GM12878 (cell line): ENCODE data around the gene CDH4. TPM values are rescaled to one million over a fixed set of nuclear protein-coding genes. Genes with fewer than 3 reads are reported as not detected.

Source experiments
- ATAC-seq: fragments of 200-7000 bp; cut with Tn5 transposase; 3 replicates; pipeline ENCODE4 v1.9.1; 2020; ENCODE audit warnings: mild to moderate bottlenecking, moderate library complexity
- BruUV-seq: library from RNA; stranded (reverse); fragments of 400-500 nt; replicated peaks from 2 replicates; lab custom pipeline; 2021; lab: Mats Ljungman, UMichigan
- CTCF ChIA-PET: fragments of 300-600 bp; sonication (Branson Sonifier 250); formaldehyde crosslinking; extraction: SDS; loops from one replicate; lab custom pipeline; 2021; ENCODE audit warnings: inconsistent platforms; lab: Yijun Ruan, JAX
- POLR2A ChIA-PET: fragments of 350-600 bp; formaldehyde crosslinking; extraction: SDS; loops from one replicate; lab custom pipeline; 2021; ENCODE audit warnings: inconsistent platforms; lab: Charles Lee
- RAD21 ChIA-PET: fragments of 300-600 bp; sonication (Branson Sonifier 250); formaldehyde crosslinking; loops from one replicate; lab custom pipeline; 2023; ENCODE audit warnings: antibody characterized with exemption; ENCODE audit not compliant: unreplicated experiment; lab: Charles Lee
- SMC1A ChIA-PET: fragments of 300-600 bp; sonication (Branson Sonifier 250); formaldehyde crosslinking; loops from one replicate; lab custom pipeline; 2023; ENCODE audit not compliant: unreplicated experiment, uncharacterized antibody; lab: Charles Lee
- DNase-seq: peaks from one replicate; pipeline ENCODE4 v3.0.0-alpha.2; 2011; ENCODE audit warnings: low read depth, low spot score
- FAIRE-seq: peaks from 3 replicates; lab custom pipeline; 2011; peaks lifted over from hg19 to GRCh38; lab: Jason Lieb, UNC
- H2AFZ ChIP-seq: 2 replicates; pipeline ENCODE4 v1.6.0; 2011; ENCODE audit warnings: low read depth, low read length, control low read depth; ENCODE audit not compliant: control insufficient read depth
- H3K27ac ChIP-seq: 2 replicates; pipeline ENCODE4 v1.5.1; 2011; ENCODE audit warnings: control low read depth; ENCODE audit not compliant: control insufficient read depth, insufficient read depth
- H3K27me3 ChIP-seq, 2 experiments: replicated peaks in 1 of 2; 2 replicates each; pipeline versions ENCODE4 v1.6.0 to v1.6.1; 2011; ENCODE audit warnings: low read length in 1 of 2; ENCODE audit not compliant: control insufficient read depth in 2 of 2, insufficient read depth in 2 of 2
- H3K36me3 ChIP-seq, 2 experiments: 2 replicates each; pipeline ENCODE4 v1.5.1; 2011; ENCODE audit warnings: low read length in 1 of 2; ENCODE audit not compliant: control insufficient read depth in 2 of 2, insufficient read depth in 2 of 2
- H3K4me1 ChIP-seq: 2 replicates; pipeline ENCODE4 v1.6.1; 2011; ENCODE audit warnings: mild to moderate bottlenecking, low read length, moderate library complexity, mixed read lengths; ENCODE audit not compliant: control insufficient read depth, insufficient read depth
- H3K4me2 ChIP-seq: 2 replicates; pipeline ENCODE4 v1.6.0; 2011; ENCODE audit warnings: control low read depth; ENCODE audit not compliant: control insufficient read depth, insufficient read depth
- H3K4me3 ChIP-seq: fragments of 200-600 bp; sonication (generic); 2 replicates; pipeline ENCODE4 v1.5.1; 2016
- H3K79me2 ChIP-seq: 2 replicates; pipeline ENCODE4 v1.6.0; 2011; ENCODE audit warnings: low read length; ENCODE audit not compliant: control insufficient read depth, insufficient read depth
- H3K9ac ChIP-seq: 2 replicates; pipeline ENCODE4 v1.8.0; 2011; ENCODE audit warnings: low read length, control low read depth, mixed read lengths; ENCODE audit not compliant: control insufficient read depth, insufficient read depth
- H3K9me3 ChIP-seq: replicated peaks from 3 replicates; pipeline ENCODE4 v1.5.1; 2011; ENCODE audit warnings: mild to moderate bottlenecking, low read length; ENCODE audit not compliant: control insufficient read depth, insufficient read depth
- H4K20me1 ChIP-seq: 2 replicates; pipeline ENCODE4 v1.6.0; 2011; ENCODE audit not compliant: control insufficient read depth, insufficient read depth
- DPF2 ChIP-seq: fragments of 450-650 bp; IDR thresholded peaks from 2 replicates; pipeline ENCODE4 v1.6.1; 2017; ENCODE audit warnings: mild to moderate bottlenecking
- IRF4 ChIP-seq: IDR thresholded peaks from 2 replicates; pipeline ENCODE4 v1.6.1; 2011; ENCODE audit warnings: low read depth, low read length
- MTA2 ChIP-seq: fragments of 450-650 bp; IDR thresholded peaks from 2 replicates; pipeline ENCODE4 v1.6.1; 2016; ENCODE audit warnings: low read depth, mild to moderate bottlenecking, moderate library complexity
- MTA3 ChIP-seq: IDR thresholded peaks from 2 replicates; pipeline ENCODE4 v1.6.1; 2012; ENCODE audit warnings: low read length, inconsistent platforms, borderline replicate concordance
- NFYA ChIP-seq: IDR thresholded peaks from 2 replicates; pipeline ENCODE4 v1.6.1; 2011; ENCODE audit warnings: low read depth, mild to moderate bottlenecking, low read length, improper control_type of control experiment, borderline replicate concordance
- RBBP5 ChIP-seq: fragments of 200-600 bp; sonication (generic); conservative IDR thresholded peaks from 2 replicates; pipeline ENCODE4 v1.6.1; 2016
- TBL1XR1 ChIP-seq: IDR thresholded peaks from 2 replicates; pipeline ENCODE4 v1.6.1; 2012; ENCODE audit warnings: low read depth, low read length, improper control_type of control experiment
- ZNF207 ChIP-seq: fragments of 450-650 bp; IDR thresholded peaks from 2 replicates; pipeline ENCODE4 v1.6.1; 2014; ENCODE audit warnings: antibody characterized with exemption, mild to moderate bottlenecking, borderline replicate concordance
- WGBS: methylation state at CpG from one replicate; pipeline ENCODE4 v1.1.6; 2016; ENCODE audit warnings: low lambda C conversion rate; ENCODE audit not compliant: insufficient replicate concordance, insufficient coverage; ENCODE audit errors: missing lambda C conversion rate; 5-methylcytosine and 5-hydroxymethylcytosine counted together
- in situ Hi-C: fragments of 300-500 bp; cut with MboI; formaldehyde crosslinking; loops from 9 replicates; pipeline ENCODE4 v1.14.3; 2018; ENCODE audit warnings: mixed read lengths
- intact Hi-C: fragments of 100-400 bp; cut with micrococcal nuclease; formaldehyde crosslinking; loops from one replicate; pipeline ENCODE4 v1.14.2; 2022; ENCODE audit not compliant: unreplicated experiment
- polyA plus RNA-seq, 11 experiments: library from polyadenylated mRNA; depleted of rRNA in 4 of 11; unstranded in 6 of 11; stranded (reverse) in 5 of 11; fragments of >200 nt; fragmentation: Nextera tagmentation in 4 of 11; fragmentation: Illumina TruSeq in 1 of 11; extraction: Ambion mirVana in 4 of 11; extraction: Trizol in 1 of 11; gene quantifications; 1 replicate in 1 of 11; 2 replicates in 10 of 11; pipeline versions ENCODE4 v1.2.1 to v1.2.3, GENCODE V29; 2011 to 2016; ENCODE audit warnings: inconsistent platforms in 2 of 11, missing spikeins in 2 of 11, low read depth in 1 of 11
- total RNA-seq, 4 experiments: library from RNA; depleted of rRNA in 3 of 4; stranded (reverse); fragments of >200 nt in 3 of 4; fragmentation: Illumina TruSeq in 1 of 4; extraction: Trizol in 1 of 4; gene quantifications; 2 replicates each; pipeline versions ENCODE4 v1.2.1 to v1.2.3, GENCODE V29; 2013 to 2021
- TF ChIP-seq, protein P1 (sequence below): fragments of 450-650 bp; IDR thresholded peaks from 2 replicates; pipeline ENCODE4 v1.6.1; 2017; ENCODE audit warnings: low read depth, mild to moderate bottlenecking, moderate library complexity
- TF ChIP-seq, protein P2 (sequence below): IDR thresholded peaks from 2 replicates; pipeline ENCODE4 v1.6.1; 2012; ENCODE audit warnings: improper control_type of control experiment, low read depth, low read length; ENCODE audit not compliant: insufficient replicate concordance
- TF ChIP-seq, protein P3 (sequence below): fragments of 450-650 bp; IDR thresholded peaks from 2 replicates; pipeline ENCODE4 v1.6.1; 2017; ENCODE audit warnings: antibody characterized with exemption, mild to moderate bottlenecking, moderate library complexity
- TF ChIP-seq, protein P4 (sequence below): fragments of 150-350 bp; IDR thresholded peaks from 2 replicates; pipeline ENCODE4 v1.6.1; 2014; ENCODE audit warnings: mild to moderate bottlenecking, low read depth, low read length
- TF ChIP-seq, protein P5 (sequence below): IDR thresholded peaks from 2 replicates; pipeline ENCODE4 v1.6.1; 2012; ENCODE audit warnings: low read depth, low read length, improper control_type of control experiment

CDH4 gene
- total and polyA plus RNA-seq, 10 of the 15 experiments (the other 5 are each of a cell fraction or from before 2014, with no cell fraction given): not detected

DNA sequence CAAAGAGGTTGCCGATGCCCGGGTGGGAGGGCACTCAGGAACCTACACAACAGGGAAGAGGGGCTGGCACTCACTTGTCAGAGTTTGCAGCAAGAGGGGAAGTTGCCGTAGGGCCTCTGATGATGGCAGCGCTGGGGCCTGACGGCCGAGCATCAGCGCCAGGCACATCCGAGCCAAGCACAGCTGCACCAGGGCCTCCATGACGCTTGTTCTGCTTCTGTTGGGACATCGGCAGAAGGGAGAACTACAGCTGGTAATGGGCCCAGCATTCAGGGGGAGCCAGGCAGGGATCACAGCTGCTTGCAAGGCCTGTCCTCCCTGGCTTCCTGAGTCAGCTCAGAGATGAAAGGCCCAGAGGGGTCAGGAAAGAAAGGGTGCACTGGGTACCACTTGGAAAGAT is 367.7 kb downstream of the CDH4 start:
- Histone ChIP-seq H4K20me1 (no peaks in the 10 kb centered on the region), H3K27ac (no peak overlapping the region), H3K27me3 (no peaks in the 10 kb centered on the region), H3K9me3 (no peaks in the 10 kb centered on the region; the same call in 2 of the 3 replicates), H3K9ac (no peak overlapping the region), H3K4me2 (no peak overlapping the region), H3K4me1 (no peaks in the 10 kb centered on the region), H3K79me2 (no peaks in the 10 kb centered on the region), H3K4me3 (no peak overlapping the region), H3K36me3 (no peaks in the 10 kb centered on the region), H2AFZ (no peak overlapping the region)
- in situ Hi-C loops: no loop called here
- ChIA-PET SMC1A (no interaction called here), POLR2A (no interaction called here), RAD21 (no interaction called here), CTCF (no interaction called here)
- no peak for TF ChIP-seq TBL1XR1
- TF ChIP-seq, protein P1, sequence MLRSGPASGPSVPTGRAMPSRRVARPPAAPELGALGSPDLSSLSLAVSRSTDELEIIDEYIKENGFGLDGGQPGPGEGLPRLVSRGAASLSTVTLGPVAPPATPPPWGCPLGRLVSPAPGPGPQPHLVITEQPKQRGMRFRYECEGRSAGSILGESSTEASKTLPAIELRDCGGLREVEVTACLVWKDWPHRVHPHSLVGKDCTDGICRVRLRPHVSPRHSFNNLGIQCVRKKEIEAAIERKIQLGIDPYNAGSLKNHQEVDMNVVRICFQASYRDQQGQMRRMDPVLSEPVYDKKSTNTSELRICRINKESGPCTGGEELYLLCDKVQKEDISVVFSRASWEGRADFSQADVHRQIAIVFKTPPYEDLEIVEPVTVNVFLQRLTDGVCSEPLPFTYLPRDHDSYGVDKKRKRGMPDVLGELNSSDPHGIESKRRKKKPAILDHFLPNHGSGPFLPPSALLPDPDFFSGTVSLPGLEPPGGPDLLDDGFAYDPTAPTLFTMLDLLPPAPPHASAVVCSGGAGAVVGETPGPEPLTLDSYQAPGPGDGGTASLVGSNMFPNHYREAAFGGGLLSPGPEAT: no peak
- TF ChIP-seq DPF2: no peak
- TF ChIP-seq ZNF207: no peak
- TF ChIP-seq, protein P2, sequence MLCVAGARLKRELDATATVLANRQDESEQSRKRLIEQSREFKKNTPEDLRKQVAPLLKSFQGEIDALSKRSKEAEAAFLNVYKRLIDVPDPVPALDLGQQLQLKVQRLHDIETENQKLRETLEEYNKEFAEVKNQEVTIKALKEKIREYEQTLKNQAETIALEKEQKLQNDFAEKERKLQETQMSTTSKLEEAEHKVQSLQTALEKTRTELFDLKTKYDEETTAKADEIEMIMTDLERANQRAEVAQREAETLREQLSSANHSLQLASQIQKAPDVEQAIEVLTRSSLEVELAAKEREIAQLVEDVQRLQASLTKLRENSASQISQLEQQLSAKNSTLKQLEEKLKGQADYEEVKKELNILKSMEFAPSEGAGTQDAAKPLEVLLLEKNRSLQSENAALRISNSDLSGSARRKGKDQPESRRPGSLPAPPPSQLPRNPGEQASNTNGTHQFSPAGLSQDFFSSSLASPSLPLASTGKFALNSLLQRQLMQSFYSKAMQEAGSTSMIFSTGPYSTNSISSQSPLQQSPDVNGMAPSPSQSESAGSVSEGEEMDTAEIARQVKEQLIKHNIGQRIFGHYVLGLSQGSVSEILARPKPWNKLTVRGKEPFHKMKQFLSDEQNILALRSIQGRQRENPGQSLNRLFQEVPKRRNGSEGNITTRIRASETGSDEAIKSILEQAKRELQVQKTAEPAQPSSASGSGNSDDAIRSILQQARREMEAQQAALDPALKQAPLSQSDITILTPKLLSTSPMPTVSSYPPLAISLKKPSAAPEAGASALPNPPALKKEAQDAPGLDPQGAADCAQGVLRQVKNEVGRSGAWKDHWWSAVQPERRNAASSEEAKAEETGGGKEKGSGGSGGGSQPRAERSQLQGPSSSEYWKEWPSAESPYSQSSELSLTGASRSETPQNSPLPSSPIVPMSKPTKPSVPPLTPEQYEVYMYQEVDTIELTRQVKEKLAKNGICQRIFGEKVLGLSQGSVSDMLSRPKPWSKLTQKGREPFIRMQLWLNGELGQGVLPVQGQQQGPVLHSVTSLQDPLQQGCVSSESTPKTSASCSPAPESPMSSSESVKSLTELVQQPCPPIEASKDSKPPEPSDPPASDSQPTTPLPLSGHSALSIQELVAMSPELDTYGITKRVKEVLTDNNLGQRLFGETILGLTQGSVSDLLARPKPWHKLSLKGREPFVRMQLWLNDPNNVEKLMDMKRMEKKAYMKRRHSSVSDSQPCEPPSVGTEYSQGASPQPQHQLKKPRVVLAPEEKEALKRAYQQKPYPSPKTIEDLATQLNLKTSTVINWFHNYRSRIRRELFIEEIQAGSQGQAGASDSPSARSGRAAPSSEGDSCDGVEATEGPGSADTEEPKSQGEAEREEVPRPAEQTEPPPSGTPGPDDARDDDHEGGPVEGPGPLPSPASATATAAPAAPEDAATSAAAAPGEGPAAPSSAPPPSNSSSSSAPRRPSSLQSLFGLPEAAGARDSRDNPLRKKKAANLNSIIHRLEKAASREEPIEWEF: no peak
- TF ChIP-seq NFYA: no peak
- no peak for TF ChIP-seq IRF4
- TF ChIP-seq RBBP5: no peak
- no peak for TF ChIP-seq MTA2
- TF ChIP-seq, protein P3, sequence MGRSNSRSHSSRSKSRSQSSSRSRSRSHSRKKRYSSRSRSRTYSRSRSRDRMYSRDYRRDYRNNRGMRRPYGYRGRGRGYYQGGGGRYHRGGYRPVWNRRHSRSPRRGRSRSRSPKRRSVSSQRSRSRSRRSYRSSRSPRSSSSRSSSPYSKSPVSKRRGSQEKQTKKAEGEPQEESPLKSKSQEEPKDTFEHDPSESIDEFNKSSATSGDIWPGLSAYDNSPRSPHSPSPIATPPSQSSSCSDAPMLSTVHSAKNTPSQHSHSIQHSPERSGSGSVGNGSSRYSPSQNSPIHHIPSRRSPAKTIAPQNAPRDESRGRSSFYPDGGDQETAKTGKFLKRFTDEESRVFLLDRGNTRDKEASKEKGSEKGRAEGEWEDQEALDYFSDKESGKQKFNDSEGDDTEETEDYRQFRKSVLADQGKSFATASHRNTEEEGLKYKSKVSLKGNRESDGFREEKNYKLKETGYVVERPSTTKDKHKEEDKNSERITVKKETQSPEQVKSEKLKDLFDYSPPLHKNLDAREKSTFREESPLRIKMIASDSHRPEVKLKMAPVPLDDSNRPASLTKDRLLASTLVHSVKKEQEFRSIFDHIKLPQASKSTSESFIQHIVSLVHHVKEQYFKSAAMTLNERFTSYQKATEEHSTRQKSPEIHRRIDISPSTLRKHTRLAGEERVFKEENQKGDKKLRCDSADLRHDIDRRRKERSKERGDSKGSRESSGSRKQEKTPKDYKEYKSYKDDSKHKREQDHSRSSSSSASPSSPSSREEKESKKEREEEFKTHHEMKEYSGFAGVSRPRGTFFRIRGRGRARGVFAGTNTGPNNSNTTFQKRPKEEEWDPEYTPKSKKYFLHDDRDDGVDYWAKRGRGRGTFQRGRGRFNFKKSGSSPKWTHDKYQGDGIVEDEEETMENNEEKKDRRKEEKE: no peak
- TF ChIP-seq MTA3: no peak
- TF ChIP-seq, protein P4, sequence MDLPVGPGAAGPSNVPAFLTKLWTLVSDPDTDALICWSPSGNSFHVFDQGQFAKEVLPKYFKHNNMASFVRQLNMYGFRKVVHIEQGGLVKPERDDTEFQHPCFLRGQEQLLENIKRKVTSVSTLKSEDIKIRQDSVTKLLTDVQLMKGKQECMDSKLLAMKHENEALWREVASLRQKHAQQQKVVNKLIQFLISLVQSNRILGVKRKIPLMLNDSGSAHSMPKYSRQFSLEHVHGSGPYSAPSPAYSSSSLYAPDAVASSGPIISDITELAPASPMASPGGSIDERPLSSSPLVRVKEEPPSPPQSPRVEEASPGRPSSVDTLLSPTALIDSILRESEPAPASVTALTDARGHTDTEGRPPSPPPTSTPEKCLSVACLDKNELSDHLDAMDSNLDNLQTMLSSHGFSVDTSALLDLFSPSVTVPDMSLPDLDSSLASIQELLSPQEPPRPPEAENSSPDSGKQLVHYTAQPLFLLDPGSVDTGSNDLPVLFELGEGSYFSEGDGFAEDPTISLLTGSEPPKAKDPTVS: no peak
- TF ChIP-seq, protein P5, sequence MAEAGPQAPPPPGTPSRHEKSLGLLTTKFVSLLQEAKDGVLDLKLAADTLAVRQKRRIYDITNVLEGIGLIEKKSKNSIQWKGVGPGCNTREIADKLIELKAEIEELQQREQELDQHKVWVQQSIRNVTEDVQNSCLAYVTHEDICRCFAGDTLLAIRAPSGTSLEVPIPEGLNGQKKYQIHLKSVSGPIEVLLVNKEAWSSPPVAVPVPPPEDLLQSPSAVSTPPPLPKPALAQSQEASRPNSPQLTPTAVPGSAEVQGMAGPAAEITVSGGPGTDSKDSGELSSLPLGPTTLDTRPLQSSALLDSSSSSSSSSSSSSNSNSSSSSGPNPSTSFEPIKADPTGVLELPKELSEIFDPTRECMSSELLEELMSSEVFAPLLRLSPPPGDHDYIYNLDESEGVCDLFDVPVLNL: no peak
- 59% methylated on average over 10 of the region's 10 CpGs for WGBS
- intact Hi-C loops: no loop called here
- no TSS peak for BruUV-seq
- DNase-seq (no peak), ATAC-seq (no peak), FAIRE-seq (no peak)
